ENCODE results near the gene CMTM8.

- no peak for TF ChIP-seq POLR2A (IDR thresholded peaks at IDR 0.05)
- TF ChIP-seq, protein P1, sequence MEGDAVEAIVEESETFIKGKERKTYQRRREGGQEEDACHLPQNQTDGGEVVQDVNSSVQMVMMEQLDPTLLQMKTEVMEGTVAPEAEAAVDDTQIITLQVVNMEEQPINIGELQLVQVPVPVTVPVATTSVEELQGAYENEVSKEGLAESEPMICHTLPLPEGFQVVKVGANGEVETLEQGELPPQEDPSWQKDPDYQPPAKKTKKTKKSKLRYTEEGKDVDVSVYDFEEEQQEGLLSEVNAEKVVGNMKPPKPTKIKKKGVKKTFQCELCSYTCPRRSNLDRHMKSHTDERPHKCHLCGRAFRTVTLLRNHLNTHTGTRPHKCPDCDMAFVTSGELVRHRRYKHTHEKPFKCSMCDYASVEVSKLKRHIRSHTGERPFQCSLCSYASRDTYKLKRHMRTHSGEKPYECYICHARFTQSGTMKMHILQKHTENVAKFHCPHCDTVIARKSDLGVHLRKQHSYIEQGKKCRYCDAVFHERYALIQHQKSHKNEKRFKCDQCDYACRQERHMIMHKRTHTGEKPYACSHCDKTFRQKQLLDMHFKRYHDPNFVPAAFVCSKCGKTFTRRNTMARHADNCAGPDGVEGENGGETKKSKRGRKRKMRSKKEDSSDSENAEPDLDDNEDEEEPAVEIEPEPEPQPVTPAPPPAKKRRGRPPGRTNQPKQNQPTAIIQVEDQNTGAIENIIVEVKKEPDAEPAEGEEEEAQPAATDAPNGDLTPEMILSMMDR (IDR thresholded peaks at IDR 0.05): no peak
- TF ChIP-seq EP300 (IDR thresholded peaks at IDR 0.05): no peak
Observed at GRCh38 chr3:32255345-32255744, 16.9 kb downstream of the CMTM8 start.
